RWPE2 (cell line): ENCODE results near the gene ALX4.

ENCODE experiments used
- ATAC-seq: fragments of 200-7000 bp; cut with Tn5 transposase; 3 replicates; pipeline ENCODE4 v1.9.1; 2021; ENCODE audit warnings: low read depth
- DNase-seq: peaks from one replicate; pipeline ENCODE4 v3.0.0-alpha.2; 2020; ENCODE audit warnings: low spot score
- H3K27ac ChIP-seq: fragments of 450-650 bp; 2 replicates; pipeline ENCODE4 v1.5.1; 2017; ENCODE audit warnings: mild to moderate bottlenecking; ENCODE audit not compliant: poor library complexity, severe bottlenecking
- H3K27me3 ChIP-seq: fragments of 250-450 bp; sonication (Bioruptor Pico); 2 replicates; pipeline ENCODE4 v1.5.1; 2021; ENCODE audit warnings: mild to moderate bottlenecking, moderate library complexity; ENCODE audit not compliant: insufficient read depth, poor library complexity, severe bottlenecking
- H3K36me3 ChIP-seq: fragments of 250-450 bp; sonication (Bioruptor Pico); 2 replicates; pipeline ENCODE4 v1.5.1; 2020; ENCODE audit warnings: low read depth, mild to moderate bottlenecking, moderate library complexity
- H3K4me1 ChIP-seq: fragments of 250-450 bp; sonication (Bioruptor Pico); 2 replicates; pipeline ENCODE4 v1.5.1; 2021; ENCODE audit warnings: mild to moderate bottlenecking, moderate library complexity; ENCODE audit not compliant: insufficient read depth, poor library complexity, severe bottlenecking
- H3K4me3 ChIP-seq: fragments of 250-450 bp; sonication (Bioruptor Pico); 2 replicates; pipeline ENCODE4 v1.5.1; 2021; ENCODE audit warnings: mild to moderate bottlenecking, moderate library complexity; ENCODE audit not compliant: severe bottlenecking
- H3K9me3 ChIP-seq: fragments of 250-450 bp; sonication (Bioruptor Pico); 2 replicates; pipeline ENCODE4 v1.5.1; 2021; ENCODE audit warnings: mild to moderate bottlenecking, moderate library complexity; ENCODE audit not compliant: severe bottlenecking
- CTCF ChIP-seq: fragments of 450-650 bp; IDR thresholded peaks from one replicate; pipeline ENCODE4 v1.5.1; 2017; ENCODE audit warnings: mild to moderate bottlenecking, moderate library complexity; ENCODE audit not compliant: poor library complexity, severe bottlenecking

The ALX4 gene

DNA sequence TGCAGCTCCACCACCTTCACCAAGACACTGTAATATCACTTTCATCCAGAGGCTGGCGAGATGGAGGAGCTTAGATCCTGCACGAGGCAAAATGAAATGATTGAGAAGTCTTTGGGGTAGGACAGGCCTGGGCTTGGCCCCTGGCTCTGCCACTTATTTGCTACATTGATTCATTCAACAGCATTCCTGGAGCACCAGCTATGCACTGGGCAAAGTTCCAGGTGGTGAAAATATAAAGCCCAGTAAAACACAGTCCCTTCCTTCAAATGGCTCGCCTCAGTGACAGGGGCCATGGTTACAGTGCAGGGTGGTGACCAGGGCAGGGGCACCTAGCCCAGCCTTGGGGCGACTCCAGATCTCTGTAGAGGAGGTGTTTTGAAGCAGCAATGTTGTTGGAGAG lies 19.7 kb downstream of the ALX4 start:
- Histone ChIP-seq H3K36me3 (no peaks in the 10 kb centered on the region), H3K27me3 (no peaks in the 10 kb centered on the region), H3K4me1 (no peaks in the 10 kb centered on the region), H3K4me3 (no peak overlapping the region), H3K27ac (no peak overlapping the region), H3K9me3 (no peaks in the 10 kb centered on the region)
- no peak for TF ChIP-seq CTCF
- ATAC-seq (peak; percentile 69; the same call in 2 of the 3 replicates), DNase-seq (no peak)

GRCh38 chr11:44288133-44288526 lies 21.8 kb downstream of the ALX4 start:
- Histone ChIP-seq H3K4me1 (no peaks in the 10 kb centered on the region), H3K27ac (no peak overlapping the region), H3K4me3 (no peak overlapping the region), H3K36me3 (no peaks in the 10 kb centered on the region), H3K27me3 (no peaks in the 10 kb centered on the region), H3K9me3 (no peaks in the 10 kb centered on the region)
- ATAC-seq: no peak
- DNase-seq: no peak
- TF ChIP-seq CTCF: no peak

DNA sequence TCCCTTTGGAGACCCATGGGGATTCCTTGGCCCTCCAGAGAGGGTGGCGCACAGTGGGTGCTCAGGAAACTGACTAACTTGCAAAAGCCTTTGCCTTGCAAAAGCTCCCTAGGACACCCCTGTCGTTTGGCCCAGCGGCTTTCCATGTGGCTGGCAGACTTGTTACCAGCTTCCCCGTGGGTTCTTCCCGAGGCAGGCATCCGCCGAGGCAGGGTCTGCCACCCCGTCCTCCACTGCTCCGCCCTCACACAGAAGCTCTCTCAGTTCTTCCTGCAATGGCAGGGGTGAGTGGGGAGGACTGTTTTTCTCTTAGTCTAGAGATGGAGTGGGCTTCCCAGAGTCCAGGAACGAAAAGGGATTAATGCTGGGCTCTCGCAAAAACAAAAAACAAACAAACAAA lies 23.0 kb downstream of the ALX4 start:
- Histone ChIP-seq H3K9me3 (no peaks in the 10 kb centered on the region), H3K4me1 (no peaks in the 10 kb centered on the region), H3K27me3 (no peaks in the 10 kb centered on the region), H3K27ac (no peak overlapping the region), H3K4me3 (no peak overlapping the region), H3K36me3 (no peaks in the 10 kb centered on the region)
- no peak for ATAC-seq
- no peak for DNase-seq
- TF ChIP-seq CTCF: no peak

DNA sequence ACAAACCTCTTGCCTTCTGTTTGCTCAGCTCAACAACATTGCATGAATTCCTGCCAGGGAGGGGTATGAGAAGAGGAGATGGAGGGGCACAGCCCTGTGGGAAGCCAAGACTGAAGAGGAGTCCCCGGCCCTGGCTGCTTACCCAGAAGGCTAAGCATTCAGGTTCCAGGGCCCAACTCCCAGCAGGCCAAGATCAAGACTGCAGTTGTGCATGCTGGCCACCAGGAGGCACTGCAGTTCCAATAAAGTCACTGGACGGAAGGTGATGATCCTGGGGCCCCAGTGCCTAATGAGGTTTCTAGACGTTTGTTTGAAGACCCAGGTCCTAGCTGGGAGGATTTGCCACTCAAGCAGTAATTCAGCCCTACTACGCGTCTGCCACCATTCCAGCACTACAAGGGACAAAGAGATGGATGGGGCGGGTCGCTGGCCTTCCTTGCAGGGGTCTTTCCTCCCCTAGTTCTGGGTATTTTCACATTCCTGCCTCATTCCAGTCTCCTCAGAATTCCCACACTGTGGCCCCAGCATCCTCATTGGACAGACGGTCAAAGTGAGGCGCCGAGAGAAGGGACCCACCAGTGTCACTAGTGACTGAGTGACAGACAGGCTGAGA lies 23.6 kb downstream of the ALX4 start:
- Histone ChIP-seq H3K4me3 (no peak overlapping the region), H3K9me3 (no peaks in the 10 kb centered on the region), H3K36me3 (no peaks in the 10 kb centered on the region), H3K27me3 (no peaks in the 10 kb centered on the region), H3K27ac (no peak overlapping the region), H3K4me1 (no peaks in the 10 kb centered on the region)
- peak; percentile 85 for TF ChIP-seq CTCF
- DNase-seq: no peak
- no peak; the same call in 2 of the 3 replicates for ATAC-seq

- Histone ChIP-seq H3K4me3 (no peak overlapping the region), H3K27me3 (no peaks in the 10 kb centered on the region), H3K27ac (no peak overlapping the region), H3K9me3 (no peaks in the 10 kb centered on the region), H3K4me1 (no peaks in the 10 kb centered on the region), H3K36me3 (no peaks in the 10 kb centered on the region)
- no peak for ATAC-seq
- DNase-seq: no peak
- TF ChIP-seq CTCF: no peak
These were observed 24.2 kb downstream of the ALX4 start for GRCh38 chr11:44285756-44286155.
